ENCODE data around the gene SLC35E3.
"Not testable (repeated sequence)": the region's sequence is repeated elsewhere in the genome, so short reads cannot be mapped to it uniquely, and the experiment has no call there.

- TF ChIP-seq, protein P1, sequence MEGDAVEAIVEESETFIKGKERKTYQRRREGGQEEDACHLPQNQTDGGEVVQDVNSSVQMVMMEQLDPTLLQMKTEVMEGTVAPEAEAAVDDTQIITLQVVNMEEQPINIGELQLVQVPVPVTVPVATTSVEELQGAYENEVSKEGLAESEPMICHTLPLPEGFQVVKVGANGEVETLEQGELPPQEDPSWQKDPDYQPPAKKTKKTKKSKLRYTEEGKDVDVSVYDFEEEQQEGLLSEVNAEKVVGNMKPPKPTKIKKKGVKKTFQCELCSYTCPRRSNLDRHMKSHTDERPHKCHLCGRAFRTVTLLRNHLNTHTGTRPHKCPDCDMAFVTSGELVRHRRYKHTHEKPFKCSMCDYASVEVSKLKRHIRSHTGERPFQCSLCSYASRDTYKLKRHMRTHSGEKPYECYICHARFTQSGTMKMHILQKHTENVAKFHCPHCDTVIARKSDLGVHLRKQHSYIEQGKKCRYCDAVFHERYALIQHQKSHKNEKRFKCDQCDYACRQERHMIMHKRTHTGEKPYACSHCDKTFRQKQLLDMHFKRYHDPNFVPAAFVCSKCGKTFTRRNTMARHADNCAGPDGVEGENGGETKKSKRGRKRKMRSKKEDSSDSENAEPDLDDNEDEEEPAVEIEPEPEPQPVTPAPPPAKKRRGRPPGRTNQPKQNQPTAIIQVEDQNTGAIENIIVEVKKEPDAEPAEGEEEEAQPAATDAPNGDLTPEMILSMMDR (IDR thresholded peaks at IDR 0.05 in 8 of 11, conservative IDR thresholded peaks at IDR 0.05 in 3 of 11) = not testable (repeated sequence)
- not testable (repeated sequence) for TF ChIP-seq POLR2A, POLR2AphosphoS5 (IDR thresholded peaks at IDR 0.05)
Observed at GRCh38 chr12:68801124-68801523, 55.1 kb downstream of the SLC35E3 start.

Data from spleen (tissue), 7 donors.